ENCODE results near the gene IGLL1.

DNA sequence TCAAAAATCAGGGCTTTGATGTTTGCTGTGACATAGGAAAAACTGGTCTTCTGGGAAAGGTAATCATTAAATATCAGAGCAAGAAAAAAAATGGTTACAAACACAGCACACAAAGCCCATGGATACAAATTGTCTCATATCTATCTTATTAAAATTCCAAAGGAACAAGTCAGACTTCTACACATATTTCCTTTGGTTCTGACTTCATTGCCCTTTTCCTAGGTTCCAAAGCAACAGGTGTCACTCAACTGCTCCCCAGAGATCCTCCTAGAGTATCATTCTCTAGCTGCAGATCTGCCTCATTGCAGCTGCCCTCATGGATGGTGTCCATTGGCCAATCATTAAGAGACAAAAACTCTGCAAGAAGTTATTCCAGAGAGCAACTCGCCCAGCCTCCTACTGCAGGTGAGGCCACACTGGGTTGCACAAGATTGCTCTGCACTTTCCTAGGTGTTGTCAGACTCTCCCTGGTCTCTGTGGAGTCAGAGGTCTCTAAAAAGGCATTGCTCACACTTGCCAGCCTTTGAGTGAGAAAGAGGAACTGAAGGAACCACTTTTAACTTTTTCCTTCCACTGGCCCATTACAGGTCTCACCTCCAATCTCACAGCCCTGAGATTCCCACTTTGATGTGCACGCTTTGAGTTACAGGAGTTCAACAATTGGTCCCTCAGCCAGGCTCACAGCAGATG lies 46.3 kb upstream of the IGLL1 start:
- TF ChIP-seq CTCF (IDR thresholded peaks at IDR 0.05) (no peak), POLR2A (IDR thresholded peaks at IDR 0.05) (no peak)

Measured in testis (tissue), 2 donors.